C4-2B (cell line): Measurements from ENCODE around the gene CD79B.

Source experiments
- H3K27ac ChIP-seq: fragments of 450-650 bp; 2 replicates; pipeline ENCODE4 v1.5.1; 2017
- CTCF ChIP-seq: fragments of 450-650 bp; conservative IDR thresholded peaks from 2 replicates; pipeline ENCODE4 v1.5.1; 2017; ENCODE audit warnings: mild to moderate bottlenecking
- ZFX ChIP-seq: fragments of 450-650 bp; IDR thresholded peaks from 2 replicates; pipeline ENCODE4 v1.6.1; 2017

Gene CD79B

DNA sequence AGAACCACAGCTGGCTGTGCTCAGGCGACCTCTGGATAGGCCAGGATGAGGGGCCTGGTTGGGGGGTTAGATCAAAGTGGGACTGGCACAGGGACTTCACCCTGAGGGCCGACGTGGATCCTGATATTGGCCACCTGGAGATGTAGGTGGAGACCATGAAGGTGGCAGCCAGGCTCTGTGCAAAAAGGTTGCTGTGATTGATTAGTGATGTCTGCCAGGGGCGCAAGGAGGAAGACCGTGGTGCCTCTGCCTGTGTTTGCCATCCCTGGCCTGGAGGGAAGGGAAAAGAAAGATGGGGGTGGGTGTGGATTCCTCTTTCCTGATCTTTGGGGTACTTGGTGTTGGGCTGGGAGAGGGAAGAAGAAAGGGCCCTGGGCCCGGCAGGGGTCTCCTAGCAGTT is 41.1 kb upstream of the CD79B start:
- TF ChIP-seq ZFX (no peak), CTCF (no peak)

DNA sequence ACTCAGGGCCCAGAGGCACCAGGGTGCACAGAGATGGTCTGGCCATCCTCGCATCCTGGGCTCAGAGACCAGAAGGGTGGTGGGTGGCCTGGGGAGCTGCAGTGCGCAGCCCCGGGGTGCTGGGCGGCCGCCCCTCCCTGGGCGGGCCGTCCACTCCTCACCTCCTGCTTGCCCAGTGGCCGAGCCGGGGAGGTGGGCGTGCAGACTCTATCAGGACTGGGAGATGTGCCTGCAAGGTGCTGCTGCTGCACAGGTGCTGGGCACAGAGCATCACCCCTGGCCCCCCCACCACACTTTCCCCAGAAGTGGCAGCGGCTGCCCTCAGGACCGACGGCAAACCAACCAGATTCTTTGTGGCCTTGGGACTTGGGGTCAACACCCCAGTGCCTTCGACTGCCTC is 40.7 kb upstream of the CD79B start, which contains the start of gene SCN4A:
Gene SCN4A, minus strand, starts transcription at position 123 of the 400 bp plus-strand sequence. Its CDS starts 77 bp downstream, at position 46.
- TF ChIP-seq CTCF, result no peak
- TF ChIP-seq ZFX, result no peak
- no peak within 1 kb of the TSS for H3K27ac ChIP-seq

More for the DNA sequence above, 41.1 kb upstream of the CD79B start:
- no peak overlapping the region for H3K27ac ChIP-seq

GRCh38 chr17:63969278-63969677 is 37.1 kb upstream of the CD79B start:
- no peak for TF ChIP-seq ZFX
- no peak for TF ChIP-seq CTCF

DNA sequence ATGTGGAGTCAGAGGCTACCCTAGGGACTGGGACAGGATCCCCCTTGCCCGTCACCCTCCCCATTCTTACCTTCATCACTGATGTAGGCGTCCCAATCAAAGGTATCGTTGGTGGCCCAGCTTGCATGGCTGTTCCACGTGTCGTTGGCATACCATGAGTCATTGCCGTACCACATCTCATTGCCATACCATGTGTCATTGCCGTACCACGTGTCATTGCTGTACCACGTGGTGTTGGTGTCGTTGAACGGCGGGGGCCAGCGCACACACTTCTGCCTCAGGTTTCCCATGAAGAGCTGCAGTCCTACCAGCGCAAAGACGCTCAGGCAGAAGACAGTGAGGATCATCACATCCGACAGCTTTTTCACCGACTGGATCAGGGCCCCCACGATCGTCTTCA is 35.8 kb upstream of the CD79B start:
- TF ChIP-seq ZFX (no peak), CTCF (no peak)
- no peak overlapping the region for H3K27ac ChIP-seq

More at GRCh38 chr17:63969278-63969677, 37.1 kb upstream of the CD79B start:
- H3K27ac ChIP-seq, result no peak overlapping the region

DNA sequence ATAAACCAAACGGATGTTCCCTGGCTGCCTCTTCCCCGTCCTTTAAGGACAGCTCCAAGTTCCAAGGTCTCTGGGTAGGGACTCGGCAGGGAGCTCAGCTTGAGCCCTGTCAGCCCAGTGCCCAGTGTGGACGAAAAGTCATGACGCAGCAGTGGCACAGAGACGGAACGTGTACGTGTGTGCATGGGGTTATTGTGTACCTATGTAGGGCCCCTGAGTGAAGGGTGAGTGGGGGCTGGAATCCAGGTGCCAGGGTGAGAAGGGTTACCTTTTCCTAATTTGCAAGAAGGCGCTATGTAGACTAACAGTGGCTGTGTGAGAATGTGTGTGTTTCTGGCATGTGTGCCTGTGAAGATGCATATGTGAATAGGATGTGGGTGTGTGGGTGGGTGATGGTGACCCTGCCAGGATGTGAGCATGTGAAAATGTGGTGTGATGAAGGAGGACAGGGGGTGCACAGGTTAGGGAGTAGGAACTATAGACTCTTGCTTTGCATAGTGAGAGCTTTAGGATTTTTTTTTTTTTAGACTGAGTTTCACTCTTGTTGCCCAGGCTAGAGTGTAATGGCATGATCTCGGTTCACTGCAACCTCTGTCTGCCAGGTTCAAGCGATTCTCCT is 34.6 kb upstream of the CD79B start:
- no peak overlapping the region for H3K27ac ChIP-seq
- TF ChIP-seq ZFX (no peak), CTCF (no peak)

DNA sequence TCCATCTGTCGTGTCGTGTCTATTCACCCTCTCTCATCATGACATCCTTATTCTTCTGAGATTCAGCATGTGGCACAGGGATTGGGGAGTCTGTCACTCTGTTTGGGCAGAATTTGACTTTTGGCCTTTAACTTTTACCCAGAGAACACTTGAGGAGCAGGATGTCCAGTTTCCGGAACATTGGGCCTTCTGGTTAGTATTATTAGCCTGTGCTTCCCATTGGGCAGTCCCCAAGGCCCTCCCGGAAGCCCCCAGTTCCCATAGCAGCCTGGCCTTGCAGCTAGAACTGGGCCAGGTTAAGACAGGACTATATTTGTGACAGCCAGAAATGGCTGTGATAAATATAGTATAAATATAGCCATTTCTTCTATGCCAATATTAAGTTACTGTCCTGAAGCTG is 31.0 kb upstream of the CD79B start:
- TF ChIP-seq ZFX, result no peak
- TF ChIP-seq CTCF, result no peak
- no peak overlapping the region for H3K27ac ChIP-seq

DNA sequence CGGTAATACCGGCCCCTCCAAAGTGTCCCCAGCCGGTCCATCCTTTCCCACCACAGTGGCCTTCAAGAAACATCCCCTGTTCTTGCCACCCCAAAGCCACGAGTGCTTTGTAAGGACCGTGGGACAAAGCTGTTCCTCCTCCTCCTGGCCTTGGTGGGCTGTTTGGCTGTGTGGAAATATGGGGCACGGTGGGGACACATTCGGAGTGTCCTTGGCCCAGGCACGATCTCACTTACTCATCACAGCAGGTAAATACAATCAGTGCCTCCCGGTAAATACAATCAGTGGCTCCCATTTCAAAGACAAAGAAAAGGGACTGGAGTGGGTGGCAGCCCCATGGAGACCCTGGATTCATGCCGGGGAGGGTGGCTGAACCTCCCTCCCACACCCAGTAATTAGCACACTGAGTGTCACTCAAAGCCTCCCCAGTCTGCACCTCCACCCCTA is 30.2 kb upstream of the CD79B start:
- TF ChIP-seq ZFX, result no peak
- TF ChIP-seq CTCF, result no peak
- no peak overlapping the region for H3K27ac ChIP-seq
